Psoas muscle (tissue), 8 donors: ENCODE data around the gene TMEM17. TPM values are rescaled to one million over a fixed set of nuclear protein-coding genes. Genes with fewer than 3 reads are reported as not detected.
"Not testable (repeated sequence)": the region's sequence is repeated elsewhere in the genome, so short reads cannot be mapped to it uniquely, and the experiment has no call there.

ENCODE experiments used
- ATAC-seq, 4 donors: fragments of 200-7000 bp; cut with Tn5 transposase; one replicate each; pipeline ENCODE4 v1.9.1; 2020; ENCODE audit warnings: moderate library complexity in 3 of 4, mild to moderate bottlenecking in 2 of 4
- DNase-seq, 2 donors: peaks; one replicate each; pipeline ENCODE4 v3.0.0-alpha.2; 2020
- H3K27ac ChIP-seq: fragments of 200-600 bp; one replicate; pipeline ENCODE4 v1.8.0; 2022
- H3K27me3 ChIP-seq, 3 donors: fragments of 200-600 bp in 1 of 3; one replicate each; pipeline versions ENCODE4 v1.6.1 to v1.8.0; 2013 to 2022; ENCODE audit warnings: low read length in 2 of 3, mild to moderate bottlenecking in 2 of 3, moderate library complexity in 1 of 3; ENCODE audit not compliant: insufficient read depth in 3 of 3
- H3K36me3 ChIP-seq, 2 donors: fragments of 200-600 bp in 1 of 2; one replicate each; pipeline versions ENCODE4 v1.6.1 to v1.8.0; 2013 to 2022; ENCODE audit warnings: low read depth in 1 of 2, mild to moderate bottlenecking in 1 of 2, moderate library complexity in 1 of 2; ENCODE audit not compliant: insufficient read depth in 1 of 2
- H3K4me1 ChIP-seq: fragments of 200-600 bp; one replicate; pipeline ENCODE4 v1.8.0; 2022
- H3K4me3 ChIP-seq: fragments of 200-600 bp; one replicate; pipeline ENCODE4 v1.8.0; 2022; ENCODE audit warnings: mild to moderate bottlenecking
- H3K9me3 ChIP-seq: fragments of 200-600 bp; one replicate; pipeline ENCODE4 v1.8.0; 2022
- CTCF ChIP-seq: fragments of 200-600 bp; IDR thresholded peaks from one replicate; pipeline ENCODE4 v1.8.0; 2022; ENCODE audit warnings: antibody characterized with exemption
- WGBS, 3 donors: extraction: QIAGEN DNeasy Blood & Tissue Kit; methylation state at CpG; one replicate each; pipeline versions ENCODE4 v1.1.6 to v1.1.7; 2013; 5-methylcytosine and 5-hydroxymethylcytosine counted together
- intact Hi-C, 2 donors: fragments of 100-400 bp; cut with DNase I; formaldehyde crosslinking; loops; one replicate each; pipeline versions ENCODE4 v1.11.0 to v1.14.2; 2022
- polyA plus RNA-seq, 3 donors: library from polyadenylated mRNA; stranded (reverse); fragments of 200-250 nt; gene quantifications; one replicate each; pipeline ENCODE4 v1.2.3, GENCODE V29; 2013
- total RNA-seq, 4 donors: library from RNA; stranded (reverse); fragmentation: NEBNext Ultra II Directional in 2 of 4; extraction: Animal tissue kit (Norgen Biotek cat#: 25700) in 2 of 4; gene quantifications; one replicate each; pipeline versions ENCODE4 v1.2.1 to v1.2.4, GENCODE V29; 2021 to 2023
- donor health status: healthy with polysubstance abuse.
- donor health status: DM: no; HTN: no; CAD: no; lungs with moderate emphysema.
- donor health status: Bipolar disorder and iron deficiency.
- donor health status: healthy.
- donor health status: DM: yes; HTN: yes; CAD: no.
- donor health status: DM: no; HTN: no; CAD: no.
- donor health status: DM: no; HTN: no; CAD: no.
- donor health status: DM: yes; HTN: yes; CAD: no.

TMEM17 gene
- total and polyA plus RNA-seq, 7 donors, result 0.44 to 1.1 (median 0.67) TPM

- DNase-seq (no peak), ATAC-seq (no peak)
- H3K4me1 ChIP-seq, result no peaks in the 10 kb centered on the region
- no peak overlapping the region for H3K27ac ChIP-seq
- intact Hi-C loops, result no loop called here
- no peaks in the 10 kb centered on the region for H3K27me3 ChIP-seq
- no peaks in the 10 kb centered on the region for H3K9me3 ChIP-seq
- H3K4me3 ChIP-seq, result no peak overlapping the region
- 75 to 81% (median 75%) methylated on average over 3 of the region's 3 CpGs for WGBS, 3 donors
- no peak for TF ChIP-seq CTCF
- H3K36me3 ChIP-seq, result no peaks in the 10 kb centered on the region
Observed at GRCh38 chr2:62527478-62528210, 21.6 kb upstream of the TMEM17 start.

- DNase-seq (no peak), ATAC-seq (no peak)
- 68 to 76% (median 73%) methylated on average over 10 of the region's 10 CpGs for WGBS, 3 donors
Observed at GRCh38 chr2:62526531-62527381, 20.8 kb upstream of the TMEM17 start.

GRCh38 chr2:62525549-62526269 is 19.7 kb upstream of the TMEM17 start:
- DNase-seq, result no peak
- Histone ChIP-seq H3K4me3 (no peak overlapping the region), H3K4me1 (no peaks in the 10 kb centered on the region), H3K27me3 (no peaks in the 10 kb centered on the region), H3K36me3 (no peaks in the 10 kb centered on the region), H3K27ac (no peak overlapping the region), H3K9me3 (no peaks in the 10 kb centered on the region)
- intact Hi-C loops, result no loop called here
- no peak for TF ChIP-seq CTCF
- no peak for ATAC-seq

More at GRCh38 chr2:62526531-62527381, 20.8 kb upstream of the TMEM17 start:
- Histone ChIP-seq H3K36me3 (no peaks in the 10 kb centered on the region), H3K27ac (no peak overlapping the region), H3K9me3 (no peaks in the 10 kb centered on the region), H3K4me3 (no peak overlapping the region), H3K27me3 (no peaks in the 10 kb centered on the region), H3K4me1 (no peaks in the 10 kb centered on the region)
- intact Hi-C loops, result no loop called here
- no peak for TF ChIP-seq CTCF

- TF ChIP-seq CTCF, result no peak
- WGBS, 3 donors, result 75 to 87% (median 82%) methylated on average over 5 of the region's 5 CpGs
- no peak for DNase-seq
- Histone ChIP-seq H3K4me3 (no peak overlapping the region), H3K36me3 (no peaks in the 10 kb centered on the region), H3K27ac (no peak overlapping the region), H3K27me3 (no peaks in the 10 kb centered on the region), H3K9me3 (no peaks in the 10 kb centered on the region), H3K4me1 (no peaks in the 10 kb centered on the region)
- intact Hi-C loops, result no loop called here
- no peak for ATAC-seq
Observed at GRCh38 chr2:62524293-62524941, 18.4 kb upstream of the TMEM17 start.

- intact Hi-C loops, H3K9me3 ChIP-seq, H3K4me3 ChIP-seq, H3K4me1 ChIP-seq, DNase-seq, ATAC-seq, H3K36me3 ChIP-seq, H3K27ac ChIP-seq, H3K27me3 ChIP-seq: not testable (repeated sequence)
- 88 to 94% (median 94%) methylated on average over 14 of the region's 14 CpGs for WGBS, 3 donors
Observed at GRCh38 chr2:62521061-62521460, 15.1 kb upstream of the TMEM17 start.
